ENCODE results near the gene ARHGAP26. TPM values are rescaled to one million over a fixed set of nuclear protein-coding genes. Genes with fewer than 3 reads are reported as not detected.

ARHGAP26 gene
- total RNA-seq, 6 experiments from 2014 or later: 6.7 to 14.5 (median 8.3) TPM

DNA sequence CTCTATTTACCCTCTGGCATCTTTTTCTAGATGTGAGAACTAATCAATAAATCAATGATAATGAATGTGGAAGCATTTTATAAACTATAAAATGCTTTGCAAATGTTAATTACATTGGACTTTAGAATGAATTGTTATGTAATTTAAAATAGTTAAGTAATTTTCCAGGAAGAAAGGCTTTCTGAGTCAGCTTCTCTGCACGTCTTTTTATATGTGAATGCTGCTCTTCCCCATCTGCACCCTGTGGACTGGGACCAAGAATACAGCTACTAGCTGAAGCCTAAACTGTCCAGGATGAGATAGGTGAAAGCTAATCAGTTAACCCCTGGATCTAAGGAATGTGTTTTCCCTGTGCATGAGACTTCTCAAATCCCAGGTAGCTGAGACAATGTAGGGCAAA is 340.4 kb downstream of the ARHGAP26 start:
- Histone ChIP-seq H3K4me3 (no peak overlapping the region), H3K4me1 (peaks cover 0 to 31% (median 8%) of the 10 kb centered on the region in 4 donors), H3K9me3 (no peaks in the 10 kb centered on the region), H3K27ac (no peak overlapping the region), H3K27me3 (no peaks in the 10 kb centered on the region), H3K36me3 (no peaks in the 10 kb centered on the region)
- DNase-seq (no peak), ATAC-seq (peak in 2 of 4 donors; percentile 19 to 52)
- intact Hi-C loops (cut with DNase I): no loop called here
- WGBS (ENCODE audit: insufficient coverage, low coverage, low lambda C conversion rate, missing lambda C conversion rate): 4% methylated on average over 1 of the region's 1 CpG
- no peak for TF ChIP-seq POLR2A (IDR thresholded peaks at IDR 0.05)
- TF ChIP-seq, protein P1, sequence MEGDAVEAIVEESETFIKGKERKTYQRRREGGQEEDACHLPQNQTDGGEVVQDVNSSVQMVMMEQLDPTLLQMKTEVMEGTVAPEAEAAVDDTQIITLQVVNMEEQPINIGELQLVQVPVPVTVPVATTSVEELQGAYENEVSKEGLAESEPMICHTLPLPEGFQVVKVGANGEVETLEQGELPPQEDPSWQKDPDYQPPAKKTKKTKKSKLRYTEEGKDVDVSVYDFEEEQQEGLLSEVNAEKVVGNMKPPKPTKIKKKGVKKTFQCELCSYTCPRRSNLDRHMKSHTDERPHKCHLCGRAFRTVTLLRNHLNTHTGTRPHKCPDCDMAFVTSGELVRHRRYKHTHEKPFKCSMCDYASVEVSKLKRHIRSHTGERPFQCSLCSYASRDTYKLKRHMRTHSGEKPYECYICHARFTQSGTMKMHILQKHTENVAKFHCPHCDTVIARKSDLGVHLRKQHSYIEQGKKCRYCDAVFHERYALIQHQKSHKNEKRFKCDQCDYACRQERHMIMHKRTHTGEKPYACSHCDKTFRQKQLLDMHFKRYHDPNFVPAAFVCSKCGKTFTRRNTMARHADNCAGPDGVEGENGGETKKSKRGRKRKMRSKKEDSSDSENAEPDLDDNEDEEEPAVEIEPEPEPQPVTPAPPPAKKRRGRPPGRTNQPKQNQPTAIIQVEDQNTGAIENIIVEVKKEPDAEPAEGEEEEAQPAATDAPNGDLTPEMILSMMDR (IDR thresholded peaks at IDR 0.05): no peak

DNA sequence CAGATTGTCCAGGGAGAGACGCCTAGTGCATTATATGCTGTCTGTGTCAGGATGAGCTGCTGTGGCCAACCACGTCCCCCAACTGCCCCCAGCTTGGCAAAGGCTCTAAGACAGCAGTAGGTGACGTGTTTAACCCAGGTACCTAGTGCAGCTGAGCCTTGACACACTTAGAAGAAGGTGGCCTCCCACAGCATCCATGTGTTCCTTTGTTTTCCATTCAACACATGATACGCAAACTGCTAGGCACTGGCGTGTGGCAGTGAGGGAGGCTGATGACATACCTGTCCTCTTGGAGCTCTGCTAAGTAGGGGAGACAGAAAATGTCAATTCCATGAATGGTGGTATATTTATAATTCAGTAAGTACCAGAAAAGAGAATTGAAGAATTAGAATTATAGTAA is 341.6 kb downstream of the ARHGAP26 start:
- no peaks in the 10 kb centered on the region for H3K36me3 ChIP-seq
- no peak overlapping the region for H3K27ac ChIP-seq
- intact Hi-C loops (cut with DNase I): no loop called here
- 100% methylated on average over 4 of the region's 5 CpGs for WGBS (ENCODE audit: insufficient coverage, low coverage, low lambda C conversion rate, missing lambda C conversion rate)
- no peak for ATAC-seq
- no peaks in the 10 kb centered on the region for H3K9me3 ChIP-seq
- TF ChIP-seq, protein P1 (IDR thresholded peaks at IDR 0.05): no peak
- no peak for TF ChIP-seq POLR2A (IDR thresholded peaks at IDR 0.05)
- peaks cover 0 to 31% (median 8%) of the 10 kb centered on the region in 4 donors for H3K4me1 ChIP-seq
- H3K27me3 ChIP-seq: no peaks in the 10 kb centered on the region
- DNase-seq: no peak
- H3K4me3 ChIP-seq: no peak overlapping the region

DNA sequence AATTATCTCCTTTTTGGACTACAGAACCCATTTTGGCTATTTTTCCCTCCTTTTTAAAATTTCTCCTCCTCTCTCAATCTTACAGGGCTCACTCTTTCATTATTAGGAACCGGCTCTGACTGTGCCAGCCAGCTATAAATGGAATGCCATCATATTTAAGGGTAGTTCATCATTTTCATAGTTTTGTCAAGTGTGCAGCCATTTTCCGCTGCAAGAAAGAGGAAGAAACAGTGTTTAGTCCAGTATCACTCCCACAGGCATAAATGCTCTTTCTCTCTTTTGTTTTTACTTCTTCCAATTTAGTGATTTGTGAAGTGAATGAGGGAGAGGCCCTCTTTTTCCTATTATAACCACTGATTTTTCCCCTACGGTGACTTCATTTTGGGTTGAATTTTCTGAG is 343.3 kb downstream of the ARHGAP26 start:
- H3K27ac ChIP-seq: no peak overlapping the region
- no peaks in the 10 kb centered on the region for H3K36me3 ChIP-seq
- H3K9me3 ChIP-seq: no peaks in the 10 kb centered on the region
- WGBS (ENCODE audit: insufficient coverage, low coverage, low lambda C conversion rate, missing lambda C conversion rate): 66% methylated on average over 3 of the region's 3 CpGs
- no peaks in the 10 kb centered on the region for H3K27me3 ChIP-seq
- H3K4me1 ChIP-seq: peaks cover 0 to 25% (median 8%) of the 10 kb centered on the region in 4 donors
- ATAC-seq (no peak), DNase-seq (no peak)
- TF ChIP-seq, protein P1 (IDR thresholded peaks at IDR 0.05): no peak
- TF ChIP-seq POLR2A (IDR thresholded peaks at IDR 0.05): no peak
- H3K4me3 ChIP-seq: no peak overlapping the region
- intact Hi-C loops (cut with DNase I): no loop called here

DNA sequence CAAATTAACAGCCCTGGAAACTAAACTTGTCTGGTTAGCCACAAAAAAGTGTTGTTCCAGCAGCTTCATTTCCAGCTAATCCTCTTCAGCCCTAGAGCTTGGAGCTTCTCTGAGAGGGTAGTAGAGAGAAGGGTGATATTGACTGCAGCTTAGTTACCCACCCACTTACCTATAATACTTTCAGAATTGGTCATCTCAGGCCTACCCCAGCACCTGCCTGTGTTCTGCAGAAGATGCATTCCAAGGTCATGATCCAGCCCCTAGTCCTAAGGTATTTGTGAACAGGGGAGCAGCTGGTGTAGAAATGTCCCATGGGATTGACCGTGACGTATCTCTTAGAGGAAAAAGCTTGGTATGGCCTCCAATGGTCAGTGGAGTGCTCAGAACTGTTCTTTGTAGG is 344.3 kb downstream of the ARHGAP26 start:
- 0% methylated on average over 1 of the region's 2 CpGs for WGBS (ENCODE audit: insufficient coverage, low coverage, low lambda C conversion rate, missing lambda C conversion rate)
- Histone ChIP-seq H3K27me3 (no peaks in the 10 kb centered on the region), H3K4me1 (peaks cover 0 to 15% (median 5%) of the 10 kb centered on the region in 4 donors), H3K4me3 (no peak overlapping the region), H3K9me3 (no peaks in the 10 kb centered on the region), H3K36me3 (no peaks in the 10 kb centered on the region), H3K27ac (no peak overlapping the region)
- TF ChIP-seq POLR2A (IDR thresholded peaks at IDR 0.05): no peak
- TF ChIP-seq, protein P1 (IDR thresholded peaks at IDR 0.05): no peak
- intact Hi-C loops (cut with DNase I): no loop called here
- no peak for ATAC-seq
- no peak for DNase-seq

DNA sequence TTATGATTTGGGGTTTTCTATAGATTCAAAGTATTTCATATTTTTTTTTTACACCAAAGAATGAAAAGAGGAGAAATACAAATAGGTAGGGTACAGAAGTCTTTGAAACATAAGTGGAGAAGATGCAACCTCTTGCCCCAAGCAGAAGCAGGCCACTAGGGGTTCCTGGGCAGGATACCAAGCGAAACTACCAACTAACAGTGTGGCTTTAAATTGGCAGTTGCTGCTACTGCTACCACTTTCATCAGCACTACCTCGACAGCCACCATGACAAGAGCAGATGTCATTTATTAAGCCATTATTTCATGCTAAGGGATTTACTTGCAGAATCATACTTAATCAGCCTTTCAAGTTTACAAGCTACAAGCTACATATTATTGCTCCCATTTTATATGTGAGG is 345.2 kb downstream of the ARHGAP26 start:
- intact Hi-C loops (cut with DNase I): no loop called here
- no peaks in the 10 kb centered on the region for H3K27me3 ChIP-seq
- H3K9me3 ChIP-seq: no peaks in the 10 kb centered on the region
- no peak for ATAC-seq
- TF ChIP-seq, protein P1 (IDR thresholded peaks at IDR 0.05): no peak
- TF ChIP-seq POLR2A (IDR thresholded peaks at IDR 0.05): no peak
- WGBS (ENCODE audit: insufficient coverage, low coverage, low lambda C conversion rate, missing lambda C conversion rate): 88% methylated on average over 2 of the region's 2 CpGs
- H3K4me1 ChIP-seq: peaks cover 0 to 8% (median 2%) of the 10 kb centered on the region in 4 donors
- DNase-seq: no peak
- no peaks in the 10 kb centered on the region for H3K36me3 ChIP-seq
- no peak overlapping the region for H3K4me3 ChIP-seq
- no peak overlapping the region for H3K27ac ChIP-seq
